ENCODE results near the gene MCM7. TPM values are rescaled to one million over a fixed set of nuclear protein-coding genes. Genes with fewer than 3 reads are reported as not detected.

MCM7 gene
- polyA plus RNA-seq, 1 of the 3 experiments (the other 2 are of a cell fraction), result 241 TPM

- peaks cover 45% of the 10 kb centered on the region for H3F3A ChIP-seq (replicated peaks; ENCODE audit: insufficient read depth)
- 76% methylated on average over 1 of the region's 1 CpG for WGBS (ENCODE audit: low lambda C conversion rate)
- 0 out of 2 replicates have a peak overlapping the region, but pooled peaks have one; percentile 90 for H3K4me2 ChIP-seq
- no peak for TF ChIP-seq NFIC (IDR thresholded peaks at IDR 0.05; ENCODE audit: borderline replicate concordance)
- TF ChIP-seq MAX (IDR thresholded peaks at IDR 0.05; ENCODE audit: low read depth), result no peak
- TF ChIP-seq FOXJ3 (CRISPR knock-in tag; IDR thresholded peaks at IDR 0.05), result no peak
- TF ChIP-seq CHD2 (IDR thresholded peaks at IDR 0.05; ENCODE audit: low read length, partially characterized antibody), result no peak
- no peak for TF ChIP-seq MEF2A (IDR thresholded peaks at IDR 0.05; ENCODE audit: borderline replicate concordance, low read depth)
- TF ChIP-seq ELF1 (IDR thresholded peaks at IDR 0.05), result no peak
- TF ChIP-seq USF2 (IDR thresholded peaks at IDR 0.05; ENCODE audit: borderline replicate concordance, low read depth, low read length), result no peak
- no peak for TF ChIP-seq POLR2AphosphoS5 (IDR thresholded peaks at IDR 0.05; ENCODE audit: low read depth, low read length)
- TF ChIP-seq GABPA (IDR thresholded peaks at IDR 0.05; ENCODE audit: low read depth), result no peak
- TF ChIP-seq JUND (IDR thresholded peaks at IDR 0.05), result no peak
- no peak for TF ChIP-seq RXRA (IDR thresholded peaks at IDR 0.05; ENCODE audit: borderline replicate concordance, low read depth)
- no peak for TF ChIP-seq PBX3 (IDR thresholded peaks at IDR 0.05)
- TF ChIP-seq FOSL2 (IDR thresholded peaks at IDR 0.05; ENCODE audit: borderline replicate concordance, low read depth), result no peak
- TF ChIP-seq NRF1 (IDR thresholded peaks at IDR 0.05; ENCODE audit: low read depth, low read length), result no peak
- TF ChIP-seq CTCF (IDR thresholded peaks at IDR 0.05), result no peak
- TF ChIP-seq YY1 (IDR thresholded peaks at IDR 0.05; ENCODE audit: low read depth), result no peak
- no peak for TF ChIP-seq RCOR1 (IDR thresholded peaks at IDR 0.05; ENCODE audit: low read length)
- no peak for TF ChIP-seq EZH2phosphoT487 (IDR thresholded peaks at IDR 0.05; ENCODE audit: borderline replicate concordance, low read depth)
- TF ChIP-seq EP300 (IDR thresholded peaks at IDR 0.05; ENCODE audit: borderline replicate concordance in 1 of 2, low read depth in 1 of 2, low read length in 1 of 2), result no peak
- TF ChIP-seq RFX5 (IDR thresholded peaks at IDR 0.05; ENCODE audit: low read length), result no peak
- no peak for DNase-seq
- no peaks in the 10 kb centered on the region for H3K9me2 ChIP-seq
- peaks cover 8 to 16% of the 10 kb centered on the region in 2 experiments for H3K36me3 ChIP-seq (replicated peaks in 1 of 2; ENCODE audit: control insufficient read depth in 1 of 2, insufficient read depth in 2 of 2, low read length in 1 of 2)
- H3K9ac ChIP-seq, result no peak overlapping the region
- H2AFZ ChIP-seq (ENCODE audit: low read depth), result no peak overlapping the region
- POLR2A ChIA-PET, result interaction anchor here (0.6 to 2.7 kb wide), 6 partner anchors 26 to 761 kb away, joined by 3 to 19 read pairs (median 4); partner anchors contain the start of genes AP4M1, MCM7, UFSP1 and ZSCAN21
- no peaks in the 10 kb centered on the region for H4K20me1 ChIP-seq (ENCODE audit: insufficient read depth)
- no peaks in the 10 kb centered on the region for H3K27me3 ChIP-seq (ENCODE audit: insufficient read depth)
- H3K27ac ChIP-seq (ENCODE audit: low read depth in 2 of 2, low read length in 1 of 2), result no peak overlapping the region
- CTCF ChIA-PET, result interaction anchor here (0.6 to 13.6 kb wide), 15 partner anchors 11 to 577 kb away, joined by 3 to 262 read pairs (median 5); partner anchors contain the start of genes AP4M1, GAL3ST4, MCM7 and PVRIG
- no peaks in the 10 kb centered on the region for H3K9me3 ChIP-seq
- H3K4me1 ChIP-seq (ENCODE audit: control insufficient read depth in 1 of 2, insufficient read depth in 2 of 2, low read depth in 1 of 2, low read length in 1 of 2), result peaks cover 10 to 20% of the 10 kb centered on the region in 2 experiments; a peak in 2 of 4 replicates
- no peak overlapping the region for H3K4me3 ChIP-seq (ENCODE audit: low read depth in 2 of 2, low read length in 1 of 2)
- H3K79me2 ChIP-seq (ENCODE audit: insufficient read depth), result peaks cover 27% of the 10 kb centered on the region; the same call in 1 of the 2 replicates
Measured at GRCh38 chr7:100128637-100128963, 27.4 kb upstream of the MCM7 start.

Measured in SK-N-SH (cell line).